K562 (cell line): ENCODE results near the gene C11orf52. TPM values are rescaled to one million over a fixed set of nuclear protein-coding genes. Genes with fewer than 3 reads are reported as not detected.

Source experiments
- ATAC-seq: fragments of 200-7000 bp; cut with Tn5 transposase; 3 replicates; pipeline ENCODE4 v1.9.1; 2020; ENCODE audit warnings: moderate library complexity
- BruUV-seq: library from RNA; stranded (reverse); fragments of 400-500 nt; replicated peaks from 2 replicates; lab custom pipeline; 2021; lab: Mats Ljungman, UMichigan
- CTCF ChIA-PET: fragments of 300-600 bp; formaldehyde crosslinking; extraction: SDS; loops from one replicate; lab custom pipeline; 2021; ENCODE audit warnings: low intra/inter-chr PET ratio; lab: Yijun Ruan, JAX
- POLR2A ChIA-PET: fragments of 300-600, 350-650 bp; sonication (Branson Sonifier 250); formaldehyde crosslinking; extraction: SDS; loops from one replicate; lab custom pipeline; 2021; ENCODE audit warnings: antibody characterized with exemption, inconsistent platforms; lab: Yijun Ruan, JAX
- DNase-seq, 4 experiments: peaks; one replicate each; pipeline versions ENCODE4 v3.0.0 to v3.0.0-alpha.2; 2011 to 2018; ENCODE audit warnings: low spot score in 3 of 4, mixed read lengths in 3 of 4; ENCODE audit errors: extremely low read depth in 1 of 4
- FAIRE-seq: peaks from 2 replicates; lab custom pipeline; 2011; peaks lifted over from hg19 to GRCh38; lab: Jason Lieb, UNC
- H2AFZ ChIP-seq: 2 replicates; pipeline ENCODE4 v1.6.0; 2011; ENCODE audit warnings: low read depth, low read length, control low read depth, inconsistent platforms
- H3K27ac ChIP-seq: fragments of 200-600 bp; 3 replicates; pipeline ENCODE4 v1.8.0; 2011; ENCODE audit warnings: low read depth, mild to moderate bottlenecking, control low read depth, inconsistent platforms, low read length, moderate library complexity, mixed read lengths; ENCODE audit errors: extremely low read depth
- H3K27me3 ChIP-seq, 2 experiments: fragments of 300-600 bp in 1 of 2; 2 replicates in 1 of 2; 3 replicates in 1 of 2; pipeline versions ENCODE4 v1.6.0 to v1.8.0; 2011; ENCODE audit warnings: inconsistent platforms in 2 of 2, low read length in 2 of 2, mild to moderate bottlenecking in 1 of 2, mixed read lengths in 1 of 2, moderate library complexity in 1 of 2; ENCODE audit not compliant: control insufficient read depth in 2 of 2, insufficient read depth in 2 of 2
- H3K36me3 ChIP-seq: fragments of 300-600 bp; 3 replicates; pipeline ENCODE4 v1.8.0; 2011; ENCODE audit warnings: mild to moderate bottlenecking, low read length, inconsistent platforms; ENCODE audit not compliant: control insufficient read depth, insufficient read depth
- H3K4me1 ChIP-seq, 2 experiments: fragments of 200-600 bp in 1 of 2; replicated peaks in 1 of 2; 2 replicates in 1 of 2; 3 replicates in 1 of 2; pipeline versions ENCODE4 v1.5.1 to v1.8.0; 2011; ENCODE audit warnings: inconsistent platforms in 2 of 2, low read length in 2 of 2, mild to moderate bottlenecking in 1 of 2, mixed read lengths in 1 of 2, moderate library complexity in 1 of 2; ENCODE audit not compliant: control insufficient read depth in 2 of 2, insufficient read depth in 2 of 2
- H3K4me2 ChIP-seq: 2 replicates; pipeline ENCODE4 v1.6.1; 2011; ENCODE audit warnings: low read length, control low read depth, inconsistent platforms, mixed read lengths; ENCODE audit not compliant: insufficient read depth
- H3K4me3 ChIP-seq: fragments of 200-600 bp; sonication (generic), shearing (Covaris generic); 2 replicates; pipeline ENCODE4 v1.5.1; 2016; ENCODE audit warnings: control low read depth, inconsistent platforms
- H3K79me2 ChIP-seq: fragments of 200-600 bp; 3 replicates; pipeline ENCODE4 v1.8.0; 2011; ENCODE audit warnings: low read length, inconsistent platforms; ENCODE audit not compliant: control insufficient read depth, insufficient read depth
- H3K9ac ChIP-seq, 2 experiments: 2 replicates each; pipeline versions ENCODE4 v1.6.0 to v1.6.1; 2011; ENCODE audit warnings: low read depth in 2 of 2, low read length in 2 of 2, control low read depth in 1 of 2, inconsistent platforms in 1 of 2, mild to moderate bottlenecking in 1 of 2, mixed read lengths in 1 of 2; ENCODE audit not compliant: insufficient read depth in 1 of 2
- H3K9me1 ChIP-seq: one replicate; pipeline ENCODE4 v1.6.0; 2011; ENCODE audit warnings: inconsistent platforms, mild to moderate bottlenecking, low read length, moderate library complexity; ENCODE audit not compliant: control insufficient read depth, insufficient read depth
- H3K9me3 ChIP-seq: replicated peaks from 2 replicates; pipeline ENCODE4 v1.5.1; 2011; ENCODE audit warnings: low read depth, low read length, inconsistent platforms; ENCODE audit not compliant: control insufficient read depth, insufficient read depth
- H4K20me1 ChIP-seq: replicated peaks from 2 replicates; pipeline ENCODE4 v1.6.1; 2011; ENCODE audit warnings: low read length, inconsistent platforms, mixed read lengths; ENCODE audit not compliant: control insufficient read depth, insufficient read depth
- CBFA2T3 ChIP-seq: fragments of 450-650 bp; IDR thresholded peaks from 2 replicates; pipeline ENCODE4 v1.6.1; 2017
- DACH1 ChIP-seq: fragments of 450-650 bp; IDR thresholded peaks from 2 replicates; pipeline ENCODE4 v1.6.1; 2018; ENCODE audit not compliant: partially characterized antibody
- ETV5 ChIP-seq: sonication (generic); formaldehyde crosslinking; IDR thresholded peaks from 2 replicates; pipeline ENCODE4 v1.4.0; 2020; ENCODE audit warnings: low read depth, mild to moderate bottlenecking, missing genetic modification reagents
- IRF2 ChIP-seq: sonication (generic); formaldehyde crosslinking; IDR thresholded peaks from 2 replicates; pipeline ENCODE4 v1.8.1; 2022; ENCODE audit warnings: mild to moderate bottlenecking, missing genetic modification reagents
- NFE2 ChIP-seq: IDR thresholded peaks from 2 replicates; pipeline ENCODE4 v1.6.1; 2014; ENCODE audit warnings: antibody characterized with exemption, low read depth
- PTBP1 ChIP-seq: fragments of 200-400 bp; formaldehyde crosslinking; IDR thresholded peaks from 2 replicates; pipeline ENCODE4 v1.6.1; 2017; ENCODE audit warnings: low read depth, low read length
- RBM14 ChIP-seq: fragments of 200-400 bp; formaldehyde crosslinking; IDR thresholded peaks from 2 replicates; pipeline ENCODE4 v1.6.1; 2018; ENCODE audit warnings: low read depth, mild to moderate bottlenecking, low read length, moderate library complexity, borderline replicate concordance; ENCODE audit not compliant: insufficient read depth
- RBM22 ChIP-seq: fragments of 200-400 bp; formaldehyde crosslinking; IDR thresholded peaks from 2 replicates; pipeline ENCODE4 v1.6.1; 2018; ENCODE audit warnings: low read length, low read depth; ENCODE audit not compliant: poor library complexity, severe bottlenecking
- WGBS: fragments of 100-300 bp; shearing (Covaris generic); methylation state at CpG from one replicate; pipeline ENCODE4 v1.1.6; 2016; ENCODE audit warnings: low coverage, mixed read lengths; ENCODE audit not compliant: insufficient coverage; ENCODE audit errors: missing lambda C conversion rate; 5-methylcytosine and 5-hydroxymethylcytosine counted together
- in situ Hi-C: fragments of 300-500 bp; cut with MboI; formaldehyde crosslinking; loops from 4 replicates; pipeline ENCODE4 v1.15.0; 2018; ENCODE audit warnings: inconsistent platforms, mixed read lengths
- intact Hi-C: fragments of 100-400 bp; cut with micrococcal nuclease; formaldehyde crosslinking; loops from 2 replicates; pipeline ENCODE4 v1.14.2; 2022
- polyA plus RNA-seq, 8 experiments: library from polyadenylated mRNA; depleted of rRNA in 4 of 8; stranded (reverse) in 5 of 8; unstranded in 3 of 8; fragments of >200 nt; fragmentation: Nextera tagmentation in 2 of 8; fragmentation: Illumina TruSeq in 1 of 8; extraction: Ambion mirVana in 2 of 8; extraction: Trizol in 1 of 8; gene quantifications; 2 replicates each; pipeline versions ENCODE4 v1.2.1 to v1.2.3, GENCODE V29; 2011 to 2014; ENCODE audit warnings: inconsistent platforms in 1 of 8, missing spikeins in 1 of 8
- total RNA-seq, 7 experiments: library from RNA; depleted of rRNA in 6 of 7; stranded (reverse); fragments of >200 nt in 6 of 7; fragmentation: Illumina TruSeq in 2 of 7; extraction: Trizol in 2 of 7; gene quantifications; 2 replicates each; pipeline versions ENCODE4 v1.2.1 to v1.2.3, GENCODE V29; 2011 to 2021; ENCODE audit warnings: low replicate concordance in 1 of 7
- TF ChIP-seq, protein P1 (sequence below), 2 experiments: IDR thresholded peaks; 2 replicates each; pipeline ENCODE4 v1.6.1; 2012; ENCODE audit warnings: improper control_type of control experiment in 2 of 2, low read depth in 2 of 2, low read length in 2 of 2, borderline replicate concordance in 1 of 2
- TF ChIP-seq, protein P2 (sequence below), 2 experiments: IDR thresholded peaks; 2 replicates each; pipeline ENCODE4 v1.6.1; 2011; ENCODE audit warnings: borderline replicate concordance in 1 of 2, control low read depth in 1 of 2, low read depth in 1 of 2, low read length in 1 of 2, mild to moderate bottlenecking in 1 of 2, mixed read lengths in 1 of 2, moderate library complexity in 1 of 2; ENCODE audit not compliant: insufficient read depth in 1 of 2, insufficient read length in 1 of 2, poor library complexity in 1 of 2, severe bottlenecking in 1 of 2; ENCODE audit errors: extremely low read depth in 1 of 2
- TF ChIP-seq, protein P3 (sequence below): fragments of 450-650 bp; formaldehyde crosslinking; IDR thresholded peaks from 2 replicates; pipeline ENCODE4 v1.4.0; 2020; ENCODE audit warnings: mild to moderate bottlenecking
- TF ChIP-seq, protein P4 (sequence below): sonication (generic); formaldehyde crosslinking; IDR thresholded peaks from 2 replicates; pipeline ENCODE4 v1.4.0; 2020; ENCODE audit warnings: mild to moderate bottlenecking, missing genetic modification reagents

The C11orf52 gene
- total and polyA plus RNA-seq, 9 of the 15 experiments (the other 6 are each of a cell fraction or from before 2014, with no cell fraction given) = 0.29 to 2.9 (median 1.0) TPM

DNA sequence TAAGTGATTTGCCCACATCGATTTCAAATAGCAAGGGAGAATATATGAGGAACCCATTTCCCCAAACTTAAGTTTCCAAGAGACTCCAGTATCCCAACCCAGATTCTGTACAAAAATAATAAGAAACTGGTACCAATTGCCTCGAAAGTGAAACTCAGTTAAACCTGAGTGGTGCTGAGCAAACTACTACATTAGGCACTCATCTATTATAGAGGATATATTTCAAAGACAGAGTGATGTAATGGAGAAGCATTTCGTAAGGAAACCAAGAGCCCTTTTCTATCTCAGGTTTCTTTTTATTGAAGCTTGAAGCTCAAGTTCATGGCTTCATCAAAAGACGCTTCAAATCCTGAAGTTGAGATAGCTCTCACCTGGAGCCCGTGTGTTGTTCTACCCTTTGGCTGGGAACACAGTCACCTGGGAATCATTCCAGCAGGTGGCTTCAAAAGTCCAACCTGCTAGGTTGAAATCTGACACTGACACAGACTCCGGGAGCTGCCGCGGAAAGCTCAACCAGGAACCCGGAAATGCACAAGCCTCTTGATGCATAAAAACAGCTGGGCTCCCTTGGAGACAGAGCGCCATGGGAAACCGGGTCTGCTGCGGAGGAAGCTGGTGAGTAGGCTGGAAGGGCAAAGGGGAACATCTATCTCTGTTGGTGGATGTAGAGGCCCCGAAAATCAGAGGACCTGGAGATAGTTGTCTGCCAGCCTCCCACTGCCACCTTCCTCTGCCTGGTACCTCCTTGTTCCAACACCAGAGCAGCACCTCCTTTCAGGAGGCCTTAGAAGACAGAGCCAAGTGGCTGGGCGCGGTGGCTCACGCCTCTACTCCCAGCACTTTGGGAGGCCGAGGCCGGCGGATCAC lies at the start of gene C11orf52 (continued):
- TF ChIP-seq, protein P1, sequence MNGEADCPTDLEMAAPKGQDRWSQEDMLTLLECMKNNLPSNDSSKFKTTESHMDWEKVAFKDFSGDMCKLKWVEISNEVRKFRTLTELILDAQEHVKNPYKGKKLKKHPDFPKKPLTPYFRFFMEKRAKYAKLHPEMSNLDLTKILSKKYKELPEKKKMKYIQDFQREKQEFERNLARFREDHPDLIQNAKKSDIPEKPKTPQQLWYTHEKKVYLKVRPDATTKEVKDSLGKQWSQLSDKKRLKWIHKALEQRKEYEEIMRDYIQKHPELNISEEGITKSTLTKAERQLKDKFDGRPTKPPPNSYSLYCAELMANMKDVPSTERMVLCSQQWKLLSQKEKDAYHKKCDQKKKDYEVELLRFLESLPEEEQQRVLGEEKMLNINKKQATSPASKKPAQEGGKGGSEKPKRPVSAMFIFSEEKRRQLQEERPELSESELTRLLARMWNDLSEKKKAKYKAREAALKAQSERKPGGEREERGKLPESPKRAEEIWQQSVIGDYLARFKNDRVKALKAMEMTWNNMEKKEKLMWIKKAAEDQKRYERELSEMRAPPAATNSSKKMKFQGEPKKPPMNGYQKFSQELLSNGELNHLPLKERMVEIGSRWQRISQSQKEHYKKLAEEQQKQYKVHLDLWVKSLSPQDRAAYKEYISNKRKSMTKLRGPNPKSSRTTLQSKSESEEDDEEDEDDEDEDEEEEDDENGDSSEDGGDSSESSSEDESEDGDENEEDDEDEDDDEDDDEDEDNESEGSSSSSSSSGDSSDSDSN (IDR thresholded peaks at IDR 0.05; ENCODE audit: borderline replicate concordance in 1 of 2, low read depth in 2 of 2, low read length in 2 of 2) = no peak
- TF ChIP-seq, protein P2, sequence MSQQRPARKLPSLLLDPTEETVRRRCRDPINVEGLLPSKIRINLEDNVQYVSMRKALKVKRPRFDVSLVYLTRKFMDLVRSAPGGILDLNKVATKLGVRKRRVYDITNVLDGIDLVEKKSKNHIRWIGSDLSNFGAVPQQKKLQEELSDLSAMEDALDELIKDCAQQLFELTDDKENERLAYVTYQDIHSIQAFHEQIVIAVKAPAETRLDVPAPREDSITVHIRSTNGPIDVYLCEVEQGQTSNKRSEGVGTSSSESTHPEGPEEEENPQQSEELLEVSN (IDR thresholded peaks at IDR 0.05; ENCODE audit: borderline replicate concordance in 1 of 2, extremely low read depth in 1 of 2, insufficient read depth in 1 of 2, insufficient read length in 1 of 2, low read depth in 1 of 2, low read length in 1 of 2, poor library complexity in 1 of 2, severe bottlenecking in 1 of 2) = no peak

DNA sequence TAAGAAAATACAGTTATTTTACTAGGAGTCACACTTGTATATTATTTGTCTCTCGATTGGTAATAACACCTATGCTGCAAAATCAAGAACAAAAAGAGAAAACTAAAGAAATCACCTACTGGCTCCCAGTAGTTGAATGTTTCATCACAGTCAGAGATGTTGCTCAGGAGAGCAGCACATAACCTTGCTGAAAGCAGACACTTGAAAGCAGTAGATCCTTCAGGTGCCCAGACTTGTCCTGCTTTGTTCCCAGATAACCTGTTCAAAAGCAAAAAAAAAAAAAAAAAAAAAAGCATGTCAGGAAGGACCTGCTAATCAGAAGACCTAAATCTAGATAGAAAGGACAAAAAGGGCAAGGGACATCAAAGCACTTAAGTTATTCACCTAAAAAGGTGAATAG lies 48.6 kb upstream of the C11orf52 start:
- BruUV-seq = no TSS peak
- no peak overlapping the region; the same call in 2 of the 3 replicates for H3K27ac ChIP-seq
- peaks cover 10% of the 10 kb centered on the region; the same call in 2 of the 3 replicates for H3K79me2 ChIP-seq
- DNase-seq (no peak), ATAC-seq (no peak), FAIRE-seq (no peak)
- intact Hi-C loops = no loop called here
- CTCF ChIA-PET = no interaction called here
- H3K36me3 ChIP-seq = peaks cover 32% of the 10 kb centered on the region
- H3K9ac ChIP-seq = peak overlapping the region in 1 of 2 experiments; percentile 5; a peak in 1 of 4 replicates
- H3K4me3 ChIP-seq = no peak overlapping the region
- no peaks in the 10 kb centered on the region for H4K20me1 ChIP-seq
- H3K9me3 ChIP-seq = no peaks in the 10 kb centered on the region
- no peak overlapping the region for H2AFZ ChIP-seq
- in situ Hi-C loops = no loop called here
- POLR2A ChIA-PET = interaction anchor here (0.6 to 2.7 kb wide), 8 partner anchors 8 to 277 kb away, joined by 3 to 18 read pairs (median 5); no protein-coding TSS in a partner anchor
- H3K27me3 ChIP-seq = no peaks in the 10 kb centered on the region
- WGBS = 31% methylated on average over 1 of the region's 1 CpG
- no peaks in the 10 kb centered on the region for H3K9me1 ChIP-seq
- H3K4me2 ChIP-seq = peak overlapping the region; percentile 91; the same call in 1 of the 2 replicates
- peaks cover 3 to 4% of the 10 kb centered on the region in 2 experiments; a peak in 2 of 5 replicates for H3K4me1 ChIP-seq
- TF ChIP-seq ETV5 (CRISPR knock-in tag) (no peak), DACH1 (no peak), RBM22 (no peak), CBFA2T3 (no peak), PTBP1 (no peak), RBM14 (no peak), IRF2 (CRISPR knock-in tag) (no peak), NFE2 (no peak)
- TF ChIP-seq, protein P3, sequence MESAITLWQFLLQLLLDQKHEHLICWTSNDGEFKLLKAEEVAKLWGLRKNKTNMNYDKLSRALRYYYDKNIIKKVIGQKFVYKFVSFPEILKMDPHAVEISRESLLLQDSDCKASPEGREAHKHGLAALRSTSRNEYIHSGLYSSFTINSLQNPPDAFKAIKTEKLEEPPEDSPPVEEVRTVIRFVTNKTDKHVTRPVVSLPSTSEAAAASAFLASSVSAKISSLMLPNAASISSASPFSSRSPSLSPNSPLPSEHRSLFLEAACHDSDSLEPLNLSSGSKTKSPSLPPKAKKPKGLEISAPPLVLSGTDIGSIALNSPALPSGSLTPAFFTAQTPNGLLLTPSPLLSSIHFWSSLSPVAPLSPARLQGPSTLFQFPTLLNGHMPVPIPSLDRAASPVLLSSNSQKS (CRISPR knock-in tag) = no peak
- TF ChIP-seq, protein P4, sequence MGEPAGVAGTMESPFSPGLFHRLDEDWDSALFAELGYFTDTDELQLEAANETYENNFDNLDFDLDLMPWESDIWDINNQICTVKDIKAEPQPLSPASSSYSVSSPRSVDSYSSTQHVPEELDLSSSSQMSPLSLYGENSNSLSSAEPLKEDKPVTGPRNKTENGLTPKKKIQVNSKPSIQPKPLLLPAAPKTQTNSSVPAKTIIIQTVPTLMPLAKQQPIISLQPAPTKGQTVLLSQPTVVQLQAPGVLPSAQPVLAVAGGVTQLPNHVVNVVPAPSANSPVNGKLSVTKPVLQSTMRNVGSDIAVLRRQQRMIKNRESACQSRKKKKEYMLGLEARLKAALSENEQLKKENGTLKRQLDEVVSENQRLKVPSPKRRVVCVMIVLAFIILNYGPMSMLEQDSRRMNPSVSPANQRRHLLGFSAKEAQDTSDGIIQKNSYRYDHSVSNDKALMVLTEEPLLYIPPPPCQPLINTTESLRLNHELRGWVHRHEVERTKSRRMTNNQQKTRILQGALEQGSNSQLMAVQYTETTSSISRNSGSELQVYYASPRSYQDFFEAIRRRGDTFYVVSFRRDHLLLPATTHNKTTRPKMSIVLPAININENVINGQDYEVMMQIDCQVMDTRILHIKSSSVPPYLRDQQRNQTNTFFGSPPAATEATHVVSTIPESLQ = no peak
